HG03460 (cell line): Measurements from ENCODE around the gene BRD9.
"Not testable (repeated sequence)": the region's sequence is repeated elsewhere in the genome, so short reads cannot be mapped to it uniquely, and the experiment has no call there.

ENCODE experiments used
- ATAC-seq: cut with Tn5 transposase; IDR thresholded peaks from one replicate; pipeline ENCODE4 v1.9.1; 2021; ENCODE audit not compliant: unreplicated experiment

Gene BRD9

GRCh38 chr5:880816-881550 is 11.6 kb downstream of the BRD9 start:
- ATAC-seq, result no peak

- not testable (repeated sequence) for ATAC-seq
Observed at GRCh38 chr5:878677-879076, 13.9 kb downstream of the BRD9 start.

DNA sequence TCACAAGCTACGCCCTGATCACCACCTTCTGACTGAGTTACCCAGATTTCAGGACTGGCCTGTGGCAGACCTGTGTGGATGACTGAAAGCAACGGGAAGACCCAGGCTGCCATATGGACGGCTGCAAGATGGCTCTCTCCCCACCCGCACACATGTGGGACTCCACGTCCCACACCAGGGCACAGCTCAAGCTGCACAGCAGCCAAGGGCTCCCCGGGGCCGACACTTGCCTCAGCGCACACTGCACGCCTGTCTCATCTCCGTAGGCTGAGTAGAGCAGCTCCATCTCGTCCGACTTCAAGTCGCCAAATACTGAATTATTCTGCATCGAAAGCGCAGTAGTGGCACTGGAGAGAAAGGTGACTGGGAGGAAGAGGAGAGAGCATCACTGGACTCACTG is 14.5 kb downstream of the BRD9 start:
- no peak for ATAC-seq

DNA sequence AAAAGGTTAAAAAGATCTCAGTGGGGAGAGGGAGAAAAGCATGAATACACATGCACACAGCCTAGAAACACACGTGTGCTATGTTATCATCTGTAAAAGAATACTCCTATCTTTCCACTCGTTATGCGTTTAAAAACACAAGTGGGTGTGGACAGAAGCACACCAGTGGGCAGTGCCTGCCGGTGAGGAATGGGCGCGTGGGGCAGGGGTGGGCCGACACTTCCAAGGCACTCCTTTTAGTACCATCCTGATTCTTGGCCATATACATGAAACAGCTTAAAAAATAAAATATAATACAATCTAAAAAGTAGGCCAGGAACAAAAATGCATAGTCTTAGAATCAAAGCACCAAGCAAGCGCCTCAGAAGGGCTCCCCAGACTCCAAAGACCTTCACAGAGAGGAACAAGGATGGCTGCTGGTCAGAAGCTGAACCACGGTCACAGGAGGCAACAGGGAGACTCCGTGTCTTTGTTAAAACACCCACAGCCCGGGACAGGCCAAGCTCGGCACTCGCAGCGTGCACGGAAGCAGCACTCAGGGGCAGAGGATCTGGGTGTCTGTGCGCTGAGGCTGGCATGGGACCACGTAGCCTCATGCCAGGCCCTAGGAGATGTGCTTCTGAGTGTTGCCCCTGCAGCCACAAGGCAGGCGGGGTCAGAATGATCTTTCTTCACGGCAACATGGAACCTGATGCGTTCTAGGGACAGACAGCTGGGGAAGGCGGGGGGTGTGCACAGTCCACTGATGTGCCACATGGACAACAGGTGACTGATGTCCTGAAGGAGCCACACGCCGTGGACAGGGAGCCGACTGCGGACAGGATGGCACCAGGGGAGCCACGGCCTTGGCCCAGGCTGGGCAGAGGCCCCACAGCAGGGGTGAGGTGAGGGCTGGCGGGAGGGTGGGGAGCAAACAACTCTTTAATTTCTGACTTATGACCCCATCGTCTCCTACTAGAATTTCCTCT is 15.9 kb downstream of the BRD9 start:
- ATAC-seq, result no peak

DNA sequence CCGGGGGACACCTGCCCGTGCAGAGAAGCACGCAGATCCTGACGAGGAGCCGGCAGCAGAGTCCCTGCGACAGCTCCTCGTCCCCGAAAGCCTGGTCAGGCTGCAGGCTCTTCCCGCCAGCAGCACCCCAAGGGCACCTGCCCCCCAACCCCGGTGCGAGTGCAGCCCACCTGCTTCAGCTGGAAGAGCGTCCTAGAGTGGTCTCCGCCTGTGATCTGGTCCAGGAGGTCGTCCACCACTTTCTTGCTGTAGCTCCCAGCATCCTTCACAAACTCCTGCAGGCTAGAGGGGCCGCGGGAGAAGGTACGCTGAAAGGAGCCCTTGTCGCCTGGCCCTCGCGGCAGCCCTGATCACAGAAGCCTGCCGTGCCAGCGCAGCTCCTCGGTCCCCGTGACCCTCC is 16.7 kb downstream of the BRD9 start:
- no peak for ATAC-seq

- no peak for ATAC-seq
Observed at GRCh38 chr5:873328-873727, 19.3 kb downstream of the BRD9 start.

GRCh38 chr5:872301-872700 is 20.3 kb downstream of the BRD9 start:
- no peak for ATAC-seq

DNA sequence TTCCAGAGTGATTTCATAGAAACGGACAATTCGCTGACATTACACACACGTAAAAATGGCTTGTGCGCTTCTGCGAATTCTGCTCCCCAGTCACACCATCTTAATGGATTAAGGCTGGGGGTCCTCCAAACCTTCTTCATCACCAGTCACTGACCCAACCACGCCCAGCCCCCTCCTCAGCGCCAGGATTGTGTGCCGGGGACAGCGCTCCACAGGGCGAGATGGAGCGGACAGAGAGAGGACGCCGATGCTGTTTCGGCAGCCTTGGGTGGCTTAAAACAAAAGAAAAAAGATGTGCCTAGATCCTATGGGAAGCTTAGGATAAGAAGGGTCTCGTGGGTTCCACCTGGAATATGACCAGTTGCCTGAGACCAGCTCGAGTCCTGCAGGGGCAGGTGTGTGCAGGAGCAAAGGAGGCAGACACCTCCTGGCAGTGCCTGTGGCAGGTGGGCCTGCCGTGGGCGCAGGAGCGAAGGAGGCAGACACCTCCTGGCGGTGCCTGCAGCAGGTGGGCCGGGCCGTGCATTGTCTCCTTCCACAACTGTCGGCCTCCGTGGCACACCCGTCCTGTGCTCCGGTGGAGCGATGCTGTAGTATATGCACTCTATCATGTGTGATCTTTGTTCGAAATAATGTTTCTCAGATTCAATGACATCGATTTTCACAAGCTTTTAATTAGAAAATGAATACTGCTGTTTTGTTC is 20.9 kb downstream of the BRD9 start:
- no peak for ATAC-seq

DNA sequence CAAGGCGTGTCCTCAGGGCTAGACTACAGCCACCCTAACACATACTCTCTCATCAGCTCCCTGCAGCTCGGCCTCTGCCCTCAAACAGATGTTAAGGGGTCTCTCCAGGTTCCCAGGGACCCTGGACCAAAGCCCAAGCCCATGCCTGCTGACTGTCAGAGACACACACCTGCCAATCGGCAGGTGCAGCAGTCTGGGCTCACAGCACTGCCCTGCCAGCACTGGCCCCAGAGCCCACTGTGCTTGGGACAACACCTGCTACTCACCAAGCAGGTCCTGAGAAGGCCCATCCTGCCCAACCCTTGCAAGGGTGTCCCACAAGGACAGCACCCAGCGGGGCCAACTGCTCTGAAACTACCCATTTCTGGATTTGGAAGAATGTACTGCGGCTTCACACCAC is 21.6 kb downstream of the BRD9 start:
- ATAC-seq, result no peak

DNA sequence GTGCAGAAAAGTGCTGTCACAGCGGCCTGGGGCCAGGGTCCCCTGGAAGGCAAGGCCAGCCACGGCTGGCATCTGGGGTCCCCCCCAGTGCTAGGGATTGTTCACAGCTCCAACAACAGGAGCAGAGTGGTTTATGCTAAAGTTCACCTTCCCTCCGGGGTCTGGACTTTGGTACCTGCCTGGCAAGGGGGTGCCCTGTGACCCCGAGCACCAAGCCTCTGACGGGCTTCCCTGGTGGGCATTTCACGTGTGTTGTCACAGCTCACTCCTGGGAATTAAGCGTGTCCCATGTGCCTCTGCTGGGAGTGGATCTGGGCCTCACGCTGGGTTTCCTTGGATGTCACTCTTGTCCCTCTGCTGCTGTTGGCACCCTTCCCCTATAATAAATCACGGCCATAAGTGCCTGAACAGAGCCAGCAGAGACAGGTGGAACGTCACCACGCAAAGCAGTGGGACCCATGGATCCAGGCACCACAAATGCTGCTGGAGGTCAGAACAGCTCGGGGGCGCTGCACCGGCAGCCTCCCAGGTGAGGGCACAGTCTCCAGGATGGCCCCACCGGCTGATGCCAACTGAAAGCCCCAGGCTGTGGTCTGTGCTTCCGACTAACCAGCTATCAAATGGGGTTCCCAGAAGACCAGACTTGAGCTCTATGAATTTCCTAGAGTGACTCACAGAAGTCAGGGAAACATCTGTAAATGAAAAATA is 24.0 kb downstream of the BRD9 start:
- ATAC-seq, result no peak

DNA sequence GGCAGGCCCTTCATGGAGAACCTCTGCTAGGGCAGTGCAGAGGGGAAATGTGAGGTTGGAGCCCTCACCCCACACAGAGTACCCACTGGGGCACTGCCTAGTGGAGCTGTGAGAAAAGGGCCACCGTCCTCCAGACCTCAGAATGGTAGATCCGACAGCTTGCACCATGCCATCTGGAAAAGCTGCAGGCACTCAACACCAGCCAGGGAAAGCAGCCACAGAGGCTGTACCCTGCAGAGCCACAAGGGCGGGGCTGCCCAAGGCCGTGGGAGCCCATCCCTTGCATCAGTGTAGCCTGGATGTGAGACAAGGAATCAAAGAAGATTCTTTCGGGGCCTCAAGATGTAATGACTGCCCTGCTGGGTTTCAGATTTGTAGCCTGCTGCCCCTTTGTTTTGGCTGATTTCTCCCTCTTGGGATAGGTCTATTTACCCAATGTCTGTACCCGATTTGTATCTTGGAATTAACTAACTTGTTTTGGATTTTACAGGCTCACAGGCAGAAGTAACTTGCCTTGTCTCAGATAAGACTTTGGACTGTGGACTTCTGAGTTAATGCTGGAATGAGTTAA is 25.2 kb downstream of the BRD9 start:
- no peak for ATAC-seq

- ATAC-seq, result no peak
Observed at GRCh38 chr5:865771-866170, 26.8 kb downstream of the BRD9 start.

DNA sequence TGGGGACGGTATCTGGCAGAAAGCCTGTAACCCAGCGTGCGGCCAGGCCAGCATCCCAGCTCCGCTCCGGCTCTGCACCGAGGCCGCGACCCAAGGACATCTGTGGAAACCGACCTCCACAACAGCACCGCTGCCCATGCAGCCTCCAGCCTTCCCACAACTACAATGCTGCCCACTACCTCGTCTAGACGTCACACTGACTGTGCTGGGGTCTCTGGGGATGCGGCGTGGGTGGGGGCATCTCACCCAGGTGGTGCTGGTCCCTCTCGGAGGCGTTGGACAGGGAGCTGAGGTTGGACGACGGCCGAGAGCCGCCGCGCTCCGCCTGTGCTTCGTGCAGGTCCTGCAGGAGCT is 27.5 kb downstream of the BRD9 start:
- no peak for ATAC-seq

GRCh38 chr5:864492-865167 is 28.0 kb downstream of the BRD9 start:
- ATAC-seq, result no peak

DNA sequence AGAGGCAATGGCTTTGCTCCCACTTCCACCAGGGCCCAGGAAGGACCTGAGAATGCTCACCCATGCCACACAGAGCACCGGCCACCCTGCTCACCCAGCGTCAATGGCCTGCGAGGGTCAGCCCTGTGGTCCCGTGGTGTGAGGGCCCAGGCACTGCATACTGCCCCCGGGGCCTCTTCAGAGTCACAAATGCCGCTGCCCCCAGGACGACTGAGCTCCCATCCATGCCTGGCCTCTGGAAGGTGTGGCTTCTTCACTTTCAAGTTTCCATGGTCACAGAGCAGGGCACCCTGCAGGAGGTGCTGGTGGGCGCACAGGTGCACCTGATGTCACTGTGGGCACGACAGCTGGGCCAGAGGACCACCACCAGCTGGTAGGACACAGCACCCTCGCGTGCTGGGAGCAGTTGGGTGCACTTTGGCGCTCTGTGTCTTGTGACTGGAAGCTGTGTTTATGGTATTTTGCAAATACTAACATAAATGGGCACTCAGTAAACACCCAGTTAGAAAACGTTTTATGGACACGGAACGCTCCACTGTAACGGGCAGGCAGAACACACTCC is 29.3 kb downstream of the BRD9 start:
- no peak for ATAC-seq

- no peak for ATAC-seq
Observed at GRCh38 chr5:862367-863243, 30.0 kb downstream of the BRD9 start.

DNA sequence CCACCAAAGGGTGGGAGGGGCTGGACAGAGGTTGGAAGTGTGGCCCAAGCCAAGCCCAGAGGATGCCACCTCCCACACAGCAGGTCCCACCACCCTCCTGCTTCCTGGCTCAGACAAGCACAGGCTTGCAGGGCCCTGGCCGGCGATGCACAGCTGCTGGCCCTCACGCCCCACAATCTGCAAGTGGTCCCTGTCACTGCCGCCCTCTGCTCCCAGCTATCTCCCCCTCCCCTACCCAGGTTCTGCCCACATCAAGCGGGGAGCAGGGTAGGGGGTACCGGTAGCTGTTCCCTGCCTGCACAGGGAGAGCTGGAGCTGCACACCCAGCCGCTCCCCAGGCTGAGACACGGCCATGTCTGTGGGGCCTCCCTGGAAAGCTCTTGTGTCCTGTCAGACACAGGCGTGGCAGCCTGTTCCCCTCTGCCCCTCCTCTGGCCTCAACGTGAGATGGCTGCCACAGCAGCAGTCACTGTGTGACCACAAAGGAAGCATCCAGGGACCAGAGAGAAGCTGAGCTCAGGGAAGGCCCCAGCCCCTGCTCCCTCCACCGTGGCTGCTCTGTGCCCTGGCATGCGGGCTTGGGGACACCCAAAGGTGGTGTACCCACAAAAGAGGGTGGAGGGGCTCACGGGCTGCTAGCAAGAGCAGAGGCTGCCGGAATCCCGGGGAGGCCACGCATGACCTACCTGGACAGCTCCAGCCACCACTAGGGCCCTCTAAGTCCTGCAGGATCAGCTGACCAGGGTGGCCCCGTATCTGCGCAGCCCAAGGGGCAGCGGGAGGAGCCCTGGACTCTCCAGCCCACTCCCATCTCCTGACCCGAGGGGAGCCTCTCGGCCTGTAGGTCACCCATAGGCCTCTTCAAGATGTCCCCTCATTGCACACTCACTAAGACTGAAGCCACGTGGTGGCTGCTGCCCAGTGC is 30.9 kb downstream of the BRD9 start:
- no peak for ATAC-seq
